Measurements from ENCODE around the gene HEPACAM2. TPM values are rescaled to one million over a fixed set of nuclear protein-coding genes. Genes with fewer than 3 reads are reported as not detected.

HEPACAM2 gene
- total and polyA plus RNA-seq, 2 donors (not counting 1 experiment from before 2014, with no cell fraction given), result under 0.01 TPM; not detected in 1

DNA sequence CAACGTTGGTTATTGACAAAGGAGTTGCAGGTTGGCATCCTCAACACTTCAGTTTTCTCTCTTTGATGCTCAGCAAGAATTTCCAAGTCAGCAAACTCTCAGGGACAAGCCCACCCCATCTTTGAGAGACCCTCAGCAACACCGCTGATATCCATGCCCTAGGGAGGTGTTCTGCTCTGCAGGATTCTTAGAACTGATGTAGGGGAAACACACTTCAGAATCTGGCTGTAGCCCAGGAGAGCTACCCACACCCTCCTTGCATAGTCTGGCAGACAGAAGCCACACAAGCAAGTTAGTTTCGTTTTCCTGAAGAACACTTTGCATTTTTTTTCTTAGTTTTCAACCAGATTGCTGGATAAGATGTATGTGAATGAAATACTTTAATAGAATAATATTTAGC is 78.9 kb downstream of the HEPACAM2 start:
- peak; percentile 66 to 69 for DNase-seq (ENCODE audit: low read depth in 2 of 2)
- Histone ChIP-seq H3K4me2 (ENCODE audit: extremely low read depth, insufficient read depth, low read length) (peak overlapping the region; percentile 97), H3K27ac (ENCODE audit: insufficient read depth, low read length) (peak overlapping the region; percentile 61), H3K79me2 (ENCODE audit: control insufficient read depth, insufficient read depth, low read length) (no peaks in the 10 kb centered on the region), H2AFZ (ENCODE audit: low read length) (peak overlapping the region; percentile 94), H3K4me3 (replicated peaks in 1 of 4; ENCODE audit: control extremely low read depth in 1 of 4, insufficient read depth in 1 of 4, low read depth in 3 of 4, low read length in 4 of 4) (peak overlapping the region; percentile 52 to 91 (median 60)), H3K4me1 (ENCODE audit: control insufficient read depth, extremely low read depth, insufficient read depth, low read length) (peaks cover 2% of the 10 kb centered on the region), H3K36me3 (ENCODE audit: control insufficient read depth, insufficient read depth, low read length) (peaks cover 5% of the 10 kb centered on the region), H4K20me1 (ENCODE audit: control insufficient read depth, extremely low read depth, insufficient read depth, low read length) (no peaks in the 10 kb centered on the region), H3K9ac (ENCODE audit: insufficient read depth, low read length) (no peak overlapping the region), H3K27me3 (ENCODE audit: control insufficient read depth, insufficient read depth, low read length) (no peaks in the 10 kb centered on the region), H3K9me3 (ENCODE audit: control insufficient read depth, insufficient read depth, low read depth, low read length) (no peaks in the 10 kb centered on the region)
- TF ChIP-seq, protein P1, sequence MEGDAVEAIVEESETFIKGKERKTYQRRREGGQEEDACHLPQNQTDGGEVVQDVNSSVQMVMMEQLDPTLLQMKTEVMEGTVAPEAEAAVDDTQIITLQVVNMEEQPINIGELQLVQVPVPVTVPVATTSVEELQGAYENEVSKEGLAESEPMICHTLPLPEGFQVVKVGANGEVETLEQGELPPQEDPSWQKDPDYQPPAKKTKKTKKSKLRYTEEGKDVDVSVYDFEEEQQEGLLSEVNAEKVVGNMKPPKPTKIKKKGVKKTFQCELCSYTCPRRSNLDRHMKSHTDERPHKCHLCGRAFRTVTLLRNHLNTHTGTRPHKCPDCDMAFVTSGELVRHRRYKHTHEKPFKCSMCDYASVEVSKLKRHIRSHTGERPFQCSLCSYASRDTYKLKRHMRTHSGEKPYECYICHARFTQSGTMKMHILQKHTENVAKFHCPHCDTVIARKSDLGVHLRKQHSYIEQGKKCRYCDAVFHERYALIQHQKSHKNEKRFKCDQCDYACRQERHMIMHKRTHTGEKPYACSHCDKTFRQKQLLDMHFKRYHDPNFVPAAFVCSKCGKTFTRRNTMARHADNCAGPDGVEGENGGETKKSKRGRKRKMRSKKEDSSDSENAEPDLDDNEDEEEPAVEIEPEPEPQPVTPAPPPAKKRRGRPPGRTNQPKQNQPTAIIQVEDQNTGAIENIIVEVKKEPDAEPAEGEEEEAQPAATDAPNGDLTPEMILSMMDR (conservative IDR thresholded peaks at IDR 0.05 in 1 of 2, IDR thresholded peaks at IDR 0.05 in 1 of 2; ENCODE audit: low read depth in 1 of 2, low read length in 2 of 2), result no peak
- TF ChIP-seq EZH2 (IDR thresholded peaks at IDR 0.05; ENCODE audit: low read length, missing control alignments), result no peak

DNA sequence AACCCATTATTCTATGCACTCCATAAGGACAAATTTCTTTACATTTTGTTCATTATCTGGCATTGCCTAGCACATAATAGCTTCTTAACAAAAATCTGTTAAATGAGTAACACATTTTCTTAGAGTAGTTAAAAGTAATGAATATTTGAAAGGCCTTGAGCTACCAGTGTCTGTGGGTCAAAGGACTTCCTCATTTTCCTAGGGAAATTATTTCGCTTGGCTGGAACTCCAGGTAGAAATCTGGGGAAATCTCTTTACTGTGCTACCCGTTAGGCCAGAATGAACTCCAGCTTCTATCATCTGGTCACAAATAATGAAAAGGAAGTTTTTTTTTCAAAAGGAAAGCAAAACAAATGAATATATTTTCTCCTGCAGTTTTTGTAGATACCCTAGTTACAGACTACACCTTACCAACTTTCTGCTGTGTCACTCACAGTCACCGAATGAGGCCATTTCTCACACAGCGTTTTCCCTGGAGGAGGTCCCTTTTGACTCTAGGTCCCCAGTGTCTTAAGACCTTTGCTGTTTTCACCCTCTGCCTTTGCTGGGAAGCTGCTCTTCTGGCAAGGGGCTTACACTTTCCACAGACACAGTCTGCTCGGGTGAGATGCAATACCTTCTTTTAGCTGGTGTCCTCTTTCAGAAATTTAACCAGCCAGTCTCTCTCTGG is 79.7 kb downstream of the HEPACAM2 start:
- H3K9ac ChIP-seq (ENCODE audit: insufficient read depth, low read length), result no peak overlapping the region
- DNase-seq (ENCODE audit: low read depth in 2 of 2), result no peak
- H3K36me3 ChIP-seq (ENCODE audit: control insufficient read depth, insufficient read depth, low read length), result peaks cover 5% of the 10 kb centered on the region
- no peaks in the 10 kb centered on the region for H3K79me2 ChIP-seq (ENCODE audit: control insufficient read depth, insufficient read depth, low read length)
- peak overlapping the region; percentile 97 for H3K4me2 ChIP-seq (ENCODE audit: extremely low read depth, insufficient read depth, low read length)
- H4K20me1 ChIP-seq (ENCODE audit: control insufficient read depth, extremely low read depth, insufficient read depth, low read length), result no peaks in the 10 kb centered on the region
- no peak for TF ChIP-seq EZH2 (IDR thresholded peaks at IDR 0.05; ENCODE audit: low read length, missing control alignments)
- TF ChIP-seq, protein P1 (conservative IDR thresholded peaks at IDR 0.05 in 1 of 2, IDR thresholded peaks at IDR 0.05 in 1 of 2; ENCODE audit: low read depth in 1 of 2, low read length in 2 of 2), result no peak
- H3K27ac ChIP-seq (ENCODE audit: insufficient read depth, low read length), result peak overlapping the region; percentile 13
- H2AFZ ChIP-seq (ENCODE audit: low read length), result peak overlapping the region; percentile 76
- peak overlapping the region; percentile 52 to 91 (median 60) for H3K4me3 ChIP-seq (replicated peaks in 1 of 4; ENCODE audit: control extremely low read depth in 1 of 4, insufficient read depth in 1 of 4, low read depth in 3 of 4, low read length in 4 of 4)
- H3K9me3 ChIP-seq (ENCODE audit: control insufficient read depth, insufficient read depth, low read depth, low read length), result no peaks in the 10 kb centered on the region
- no peaks in the 10 kb centered on the region for H3K27me3 ChIP-seq (ENCODE audit: control insufficient read depth, insufficient read depth, low read length)
- peaks cover 2% of the 10 kb centered on the region for H3K4me1 ChIP-seq (ENCODE audit: control insufficient read depth, extremely low read depth, insufficient read depth, low read length)

DNA sequence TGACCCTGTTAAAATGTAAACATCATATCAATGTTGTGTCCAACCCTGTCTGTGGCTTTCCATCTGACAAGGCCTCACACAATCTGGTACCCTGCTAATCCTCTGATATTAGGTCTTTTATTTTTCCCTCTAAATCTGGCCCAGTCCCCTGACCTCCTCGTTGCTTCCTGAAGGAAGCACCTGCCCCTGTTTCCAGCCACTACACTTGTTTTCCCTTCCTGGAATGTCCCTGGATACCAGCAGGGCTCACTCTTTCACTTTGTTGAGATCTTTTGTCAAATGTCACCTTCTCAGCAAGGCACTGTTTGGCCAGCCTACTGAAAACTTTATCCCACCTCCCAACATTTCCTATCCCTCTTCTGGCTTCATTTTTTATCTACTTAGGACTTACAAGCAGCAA is 80.2 kb downstream of the HEPACAM2 start:
- peak overlapping the region; percentile 19 for H3K4me2 ChIP-seq (ENCODE audit: extremely low read depth, insufficient read depth, low read length)

More for the DNA sequence above, 80.2 kb downstream of the HEPACAM2 start:
- DNase-seq (ENCODE audit: low read depth in 2 of 2), result no peak
- H3K27me3 ChIP-seq (ENCODE audit: control insufficient read depth, insufficient read depth, low read length), result no peaks in the 10 kb centered on the region
- H2AFZ ChIP-seq (ENCODE audit: low read length), result no peak overlapping the region
- H3K36me3 ChIP-seq (ENCODE audit: control insufficient read depth, insufficient read depth, low read length), result peaks cover 5% of the 10 kb centered on the region
- H3K4me3 ChIP-seq (replicated peaks in 1 of 4; ENCODE audit: control extremely low read depth in 1 of 4, insufficient read depth in 1 of 4, low read depth in 3 of 4, low read length in 4 of 4), result peak overlapping the region in 1 of 4 experiments; percentile 61
- H3K9ac ChIP-seq (ENCODE audit: insufficient read depth, low read length), result no peak overlapping the region
- no peaks in the 10 kb centered on the region for H3K9me3 ChIP-seq (ENCODE audit: control insufficient read depth, insufficient read depth, low read depth, low read length)
- no peaks in the 10 kb centered on the region for H3K79me2 ChIP-seq (ENCODE audit: control insufficient read depth, insufficient read depth, low read length)
- H4K20me1 ChIP-seq (ENCODE audit: control insufficient read depth, extremely low read depth, insufficient read depth, low read length), result no peaks in the 10 kb centered on the region
- H3K4me1 ChIP-seq (ENCODE audit: control insufficient read depth, extremely low read depth, insufficient read depth, low read length), result peaks cover 2% of the 10 kb centered on the region
- TF ChIP-seq, protein P1 (conservative IDR thresholded peaks at IDR 0.05 in 1 of 2, IDR thresholded peaks at IDR 0.05 in 1 of 2; ENCODE audit: low read depth in 1 of 2, low read length in 2 of 2), result no peak
- no peak for TF ChIP-seq EZH2 (IDR thresholded peaks at IDR 0.05; ENCODE audit: low read length, missing control alignments)
- no peak overlapping the region for H3K27ac ChIP-seq (ENCODE audit: insufficient read depth, low read length)
